Activated CD8-positive, alpha-beta memory T cell treated with anti-CD3 and anti-CD28 coated beads, Interleukin-2, amount 50 U/mL, for 24 hours (primary cell): ENCODE results near the gene ARHGEF11.

Source experiments
- DNase-seq: peaks from one replicate; pipeline ENCODE4 v3.0.0-alpha.2; 2020; ENCODE audit errors: extremely low read depth

The ARHGEF11 gene

GRCh38 chr1:156909671-156910070 lies 135.9 kb downstream of the ARHGEF11 start:
- no peak for DNase-seq

GRCh38 chr1:156908955-156909354 lies 136.6 kb downstream of the ARHGEF11 start:
- DNase-seq: no peak

GRCh38 chr1:156908541-156908940 lies 137.0 kb downstream of the ARHGEF11 start:
- DNase-seq: no peak

GRCh38 chr1:156906206-156906906 lies 139.2 kb downstream of the ARHGEF11 start:
- DNase-seq: no peak

- DNase-seq: no peak
Observed at GRCh38 chr1:156905651-156906050, 139.9 kb downstream of the ARHGEF11 start.

GRCh38 chr1:156905176-156905575 lies 140.4 kb downstream of the ARHGEF11 start:
- DNase-seq: no peak

GRCh38 chr1:156904187-156904959 lies 141.2 kb downstream of the ARHGEF11 start:
- no peak for DNase-seq

GRCh38 chr1:156903328-156904091 lies 142.0 kb downstream of the ARHGEF11 start:
- DNase-seq: no peak

- DNase-seq: no peak
Observed at GRCh38 chr1:156901966-156902915, 143.3 kb downstream of the ARHGEF11 start.

- no peak for DNase-seq
Observed at GRCh38 chr1:156901590-156901900, 144.0 kb downstream of the ARHGEF11 start.

GRCh38 chr1:156900896-156901589 lies 144.5 kb downstream of the ARHGEF11 start:
- DNase-seq: no peak

- DNase-seq: no peak
Observed at GRCh38 chr1:156899956-156900718, 145.4 kb downstream of the ARHGEF11 start.

GRCh38 chr1:156898971-156899664 lies 146.4 kb downstream of the ARHGEF11 start:
- no peak for DNase-seq

GRCh38 chr1:156898161-156898566 lies 147.4 kb downstream of the ARHGEF11 start:
- DNase-seq: no peak

- DNase-seq: no peak
Observed at GRCh38 chr1:156897078-156897825, 148.3 kb downstream of the ARHGEF11 start.

- DNase-seq: no peak
Observed at GRCh38 chr1:156896490-156897033, 149.0 kb downstream of the ARHGEF11 start.

- no peak for DNase-seq
Observed at GRCh38 chr1:156895927-156896326, 149.6 kb downstream of the ARHGEF11 start.

GRCh38 chr1:156895455-156895812 lies 150.1 kb downstream of the ARHGEF11 start:
- DNase-seq: no peak
